DND-41 (cell line): ENCODE measurements around the gene RUFY3.
"Not testable (repeated sequence)": the region's sequence is repeated elsewhere in the genome, so short reads cannot be mapped to it uniquely, and the experiment has no call there.

ENCODE experiments used
- ATAC-seq: fragments of 200-7000 bp; cut with Tn5 transposase; 3 replicates; pipeline ENCODE4 v1.9.1; 2021; ENCODE audit warnings: low read depth; ENCODE audit not compliant: insufficient read depth
- DNase-seq: peaks from one replicate; pipeline ENCODE4 v3.0.0-alpha.2; 2020
- H2AFZ ChIP-seq: 2 replicates; pipeline ENCODE4 v1.6.0; 2012; ENCODE audit warnings: low read depth, low read length
- H3K27ac ChIP-seq: 2 replicates; pipeline ENCODE4 v1.5.1; 2012; ENCODE audit warnings: low read length, inconsistent platforms
- H3K27me3 ChIP-seq: fragments of 200-600 bp; sonication (generic); 2 replicates; pipeline ENCODE4 v1.6.0; 2012; ENCODE audit warnings: low read length, mild to moderate bottlenecking, inconsistent platforms; ENCODE audit not compliant: insufficient read depth, poor library complexity
- H3K36me3 ChIP-seq: 2 replicates; pipeline ENCODE4 v1.5.1; 2012; ENCODE audit warnings: low read length, inconsistent platforms; ENCODE audit not compliant: insufficient read depth
- H3K4me1 ChIP-seq: 2 replicates; pipeline ENCODE4 v1.5.1; 2012; ENCODE audit warnings: mild to moderate bottlenecking, low read length; ENCODE audit not compliant: insufficient read depth
- H3K4me2 ChIP-seq: 2 replicates; pipeline ENCODE4 v1.6.0; 2012; ENCODE audit warnings: mild to moderate bottlenecking, moderate library complexity, low read length, inconsistent platforms; ENCODE audit not compliant: insufficient read depth
- H3K4me3 ChIP-seq, 2 experiments: fragments of 200-600 bp in 1 of 2; shearing (Covaris generic) in 1 of 2; 2 replicates each; pipeline ENCODE4 v1.5.1; 2012 to 2016; ENCODE audit warnings: inconsistent platforms in 2 of 2, low read length in 2 of 2, mild to moderate bottlenecking in 2 of 2, low read depth in 1 of 2, moderate library complexity in 1 of 2
- H3K79me2 ChIP-seq: 2 replicates; pipeline ENCODE4 v1.6.0; 2012; ENCODE audit warnings: low read length, inconsistent platforms; ENCODE audit not compliant: insufficient read depth
- H3K9ac ChIP-seq: 2 replicates; pipeline ENCODE4 v1.6.0; 2012; ENCODE audit warnings: low read depth, mild to moderate bottlenecking, inconsistent platforms, low read length, moderate library complexity
- H3K9me3 ChIP-seq: 2 replicates; pipeline ENCODE4 v1.5.1; 2012; ENCODE audit warnings: low read length, moderate library complexity, mild to moderate bottlenecking, inconsistent platforms; ENCODE audit not compliant: insufficient read depth, severe bottlenecking
- H4K20me1 ChIP-seq: 2 replicates; pipeline ENCODE4 v1.6.0; 2012; ENCODE audit warnings: low read length; ENCODE audit not compliant: insufficient read depth
- CTCF ChIP-seq: IDR thresholded peaks from 2 replicates; pipeline ENCODE4 v1.5.1; 2012; ENCODE audit warnings: borderline replicate concordance, low read length, moderate library complexity, mild to moderate bottlenecking; ENCODE audit not compliant: poor library complexity, severe bottlenecking; ENCODE audit errors: extremely low read depth
- EZH2 ChIP-seq: IDR thresholded peaks from 3 replicates; pipeline ENCODE4 v1.6.1; 2012; ENCODE audit warnings: borderline replicate concordance, low read depth, mild to moderate bottlenecking, moderate library complexity, low read length, inconsistent platforms; ENCODE audit not compliant: severe bottlenecking

The RUFY3 gene

GRCh38 chr4:70765368-70765767 is 43.6 kb downstream of the RUFY3 start:
- H3K27me3 ChIP-seq: no peaks in the 10 kb centered on the region
- ATAC-seq (no peak), DNase-seq (no peak)
- H3K4me1 ChIP-seq: no peaks in the 10 kb centered on the region
- TF ChIP-seq CTCF: no peak
- no peak for TF ChIP-seq EZH2
- no peaks in the 10 kb centered on the region for H4K20me1 ChIP-seq
- H3K36me3 ChIP-seq: peaks cover 91% of the 10 kb centered on the region
- no peak overlapping the region for H3K9ac ChIP-seq
- H3K9me3 ChIP-seq: no peaks in the 10 kb centered on the region
- no peak overlapping the region for H3K4me2 ChIP-seq
- H2AFZ ChIP-seq: no peak overlapping the region
- H3K4me3 ChIP-seq: no peak overlapping the region
- peaks cover 54% of the 10 kb centered on the region for H3K79me2 ChIP-seq
- H3K27ac ChIP-seq: no peak overlapping the region

GRCh38 chr4:70768301-70768948 is 46.7 kb downstream of the RUFY3 start:
- DNase-seq (no peak), ATAC-seq (no peak)
- peaks cover 27% of the 10 kb centered on the region for H3K79me2 ChIP-seq
- no peak overlapping the region for H2AFZ ChIP-seq
- no peaks in the 10 kb centered on the region for H3K4me1 ChIP-seq
- H3K9ac ChIP-seq: no peak overlapping the region
- H3K4me3 ChIP-seq: no peak overlapping the region
- H3K9me3 ChIP-seq: no peaks in the 10 kb centered on the region
- peaks cover 88% of the 10 kb centered on the region for H3K36me3 ChIP-seq
- H4K20me1 ChIP-seq: no peaks in the 10 kb centered on the region
- no peak overlapping the region for H3K27ac ChIP-seq
- no peaks in the 10 kb centered on the region for H3K27me3 ChIP-seq
- TF ChIP-seq CTCF: no peak
- no peak for TF ChIP-seq EZH2
- H3K4me2 ChIP-seq: no peak overlapping the region

GRCh38 chr4:70769396-70769795 is 47.6 kb downstream of the RUFY3 start:
- DNase-seq, H2AFZ ChIP-seq, H3K4me1 ChIP-seq, H3K9ac ChIP-seq, H3K27ac ChIP-seq, H3K4me3 ChIP-seq, H3K4me2 ChIP-seq, H3K9me3 ChIP-seq, H4K20me1 ChIP-seq, H3K27me3 ChIP-seq: not testable (repeated sequence)
- Histone ChIP-seq H3K79me2 (peaks cover 18% of the 10 kb centered on the region), H3K36me3 (peaks cover 86% of the 10 kb centered on the region)
- peak; percentile 68; the same call in 2 of the 3 replicates for ATAC-seq

GRCh38 chr4:70772929-70773555 is 51.3 kb downstream of the RUFY3 start:
- Histone ChIP-seq H3K4me3 (no peak overlapping the region), H3K9ac (no peak overlapping the region), H3K27ac (no peak overlapping the region), H3K9me3 (no peaks in the 10 kb centered on the region), H3K4me2 (no peak overlapping the region), H2AFZ (no peak overlapping the region), H3K4me1 (no peaks in the 10 kb centered on the region), H3K27me3 (no peaks in the 10 kb centered on the region), H3K79me2 (0 out of 2 replicates have a peak, but pooled peaks cover 4% of the 10 kb centered on the region), H4K20me1 (no peaks in the 10 kb centered on the region), H3K36me3 (peaks cover 88% of the 10 kb centered on the region)
- no peak for TF ChIP-seq CTCF
- no peak for TF ChIP-seq EZH2
- DNase-seq: no peak
- ATAC-seq: no peak
